Measurements from ENCODE around the gene EXOC7. TPM values are rescaled to one million over a fixed set of nuclear protein-coding genes. Genes with fewer than 3 reads are reported as not detected.

The EXOC7 gene
- total and polyA plus RNA-seq, 2 of the 8 experiments (the other 6 are each of a cell fraction or from before 2014, with no cell fraction given) = 77.1 to 92.6 TPM

- FAIRE-seq = no peak
- no peak overlapping the region for H3K27ac ChIP-seq (ENCODE audit: low read depth, low read length)
Observed at GRCh38 chr17:76091526-76092286, 11.9 kb downstream of the EXOC7 start.

More at GRCh38 chr17:76091526-76092286, 11.9 kb downstream of the EXOC7 start:
- Histone ChIP-seq H3K27me3 (replicated peaks in 1 of 4; ENCODE audit: control insufficient read depth in 3 of 4, extremely low read depth in 1 of 4, insufficient read depth in 3 of 4, low read length in 3 of 4) (no peaks in the 10 kb centered on the region), H2BK120ac (replicated peaks; ENCODE audit: low read depth, low read length) (no peak overlapping the region), H2BK12ac (ENCODE audit: low read depth, low read length) (no peak overlapping the region), H3K4ac (replicated peaks; ENCODE audit: insufficient read length, low read depth, low read length) (no peak overlapping the region), H3K56ac (replicated peaks; ENCODE audit: insufficient read length, low read depth, low read length) (no peak overlapping the region), H2BK5ac (ENCODE audit: low read depth, low read length) (no peak overlapping the region), H2AK5ac (ENCODE audit: low read depth, low read length) (no peak overlapping the region), H3K79me2 (ENCODE audit: control insufficient read depth in 1 of 2, insufficient read depth in 2 of 2, low read length in 2 of 2) (no peaks in the 10 kb centered on the region), H3K23me2 (ENCODE audit: low read depth, low read length) (no peaks in the 10 kb centered on the region), H3K23ac (ENCODE audit: insufficient read length) (no peak overlapping the region), H3K4me3 (ENCODE audit: extremely low read depth in 1 of 4, insufficient read depth in 2 of 4, low read depth in 3 of 4, low read length in 4 of 4) (no peak overlapping the region), H4K8ac (ENCODE audit: extremely low read depth, insufficient read depth, low read length) (peak overlapping the region; percentile 38), H3K14ac (ENCODE audit: insufficient read length) (no peak overlapping the region), H3K79me1 (ENCODE audit: low read depth, low read length) (no peaks in the 10 kb centered on the region; the same call in 1 of the 2 replicates), H4K20me1 (replicated peaks in 1 of 2; ENCODE audit: control insufficient read depth in 1 of 2, insufficient read depth in 2 of 2, low read length in 2 of 2) (peaks cover 0 to 9% of the 10 kb centered on the region in 2 experiments), H3K18ac (ENCODE audit: extremely low read depth, low read length) (no peak overlapping the region), H3K9ac (replicated peaks in 1 of 4; ENCODE audit: extremely low read depth in 1 of 4, low read depth in 3 of 4, low read length in 3 of 4) (no peak overlapping the region), H2BK20ac (ENCODE audit: low read length) (no peak overlapping the region), H2BK15ac (ENCODE audit: low read length) (no peak overlapping the region), H2AFZ (ENCODE audit: low read length) (no peak overlapping the region), H4K91ac (replicated peaks; ENCODE audit: insufficient read length, low read length) (no peak overlapping the region), H4K5ac (ENCODE audit: insufficient read length, low read depth, low read length) (no peak overlapping the region), H3K9me3 (ENCODE audit: insufficient read depth in 2 of 2, low read depth in 1 of 2, low read length in 1 of 2) (no peaks in the 10 kb centered on the region), H3K4me2 (ENCODE audit: insufficient read depth in 1 of 2, low read depth in 2 of 2, low read length in 2 of 2) (no peak overlapping the region), H3K4me1 (replicated peaks in 1 of 4; ENCODE audit: control insufficient read depth in 3 of 4, insufficient read depth in 4 of 4, low read length in 3 of 4) (no peaks in the 10 kb centered on the region), H3K36me3 (ENCODE audit: control insufficient read depth in 2 of 4, insufficient read depth in 4 of 4, low read length in 3 of 4) (peaks cover 21 to 61% (median 44%) of the 10 kb centered on the region in 4 experiments; a peak in 7 of 8 replicates)
- CTCF ChIA-PET (ENCODE audit: partially characterized antibody) = interaction anchor here (0.7 to 2.8 kb wide), 4 partner anchors 11 to 188 kb away, joined by 3 to 11 read pairs (median 8); partner anchors contain the start of gene EXOC7
- TF ChIP-seq RXRA (IDR thresholded peaks at IDR 0.05; ENCODE audit: insufficient read depth, low read depth, low read length) (no peak), SIN3A (conservative IDR thresholded peaks at IDR 0.05 in 1 of 2, IDR thresholded peaks at IDR 0.05 in 1 of 2; ENCODE audit: low read depth in 1 of 2, low read length in 2 of 2) (no peak), CBX8 (IDR thresholded peaks at IDR 0.05; ENCODE audit: borderline replicate concordance, low read depth, low read length) (no peak), TAF7 (optimal IDR thresholded peaks at IDR 0.05; ENCODE audit: borderline replicate concordance, low read depth, low read length) (no peak), JUN (IDR thresholded peaks at IDR 0.05; ENCODE audit: low read depth, low read length) (no peak), NANOG (IDR thresholded peaks at IDR 0.05; ENCODE audit: insufficient read depth, low read depth, low read length, poor library complexity, severe bottlenecking) (no peak), KDM4A (IDR thresholded peaks at IDR 0.05; ENCODE audit: low read depth, low read length, severe bottlenecking) (no peak)
- WGBS, 2 experiments (ENCODE audit: extremely low coverage in 1 of 2, insufficient coverage in 1 of 2, insufficient read length in 1 of 2, insufficient replicate concordance in 2 of 2, low coverage in 1 of 2, low lambda C conversion rate in 2 of 2, missing lambda C conversion rate in 1 of 2) = 90% methylated on average over 21 of the region's 23 CpGs; no CpG with 5 or more reads in 1 of the 2 experiments
- no peak for DNase-seq (ENCODE audit: low read depth in 1 of 2, low spot score in 2 of 2)
- POLR2A ChIA-PET (ENCODE audit: partially characterized antibody) = interaction anchor here (0.6 to 2.3 kb wide), 5 partner anchors 11 to 171 kb away, joined by 3 to 7 read pairs (median 5); partner anchors contain the start of gene EXOC7

Measured in H1 (cell line).